Measurements from ENCODE around the gene C9orf72.

The C9orf72 gene

DNA sequence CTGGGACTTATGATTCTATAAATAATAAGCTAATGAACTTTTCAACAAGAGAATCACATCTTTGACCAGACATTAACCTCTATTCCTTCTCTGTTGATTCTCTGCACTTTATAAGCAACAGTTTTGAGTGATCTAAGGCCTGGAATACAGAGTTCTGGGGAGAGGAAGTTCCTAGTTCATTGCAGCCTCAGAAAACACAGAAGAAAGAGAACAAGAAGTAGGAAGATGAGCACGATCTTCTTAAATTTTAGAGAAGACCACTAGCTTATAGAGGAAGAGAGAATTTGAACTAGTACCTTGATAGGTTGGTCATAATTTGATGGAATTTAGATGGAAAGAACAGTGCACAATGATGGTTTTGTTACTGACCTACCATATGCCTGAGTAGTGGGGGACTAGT is 8.5 kb upstream of the C9orf72 start:
- no peak for DNase-seq (ENCODE audit: low spot score)

- peak; percentile 98 for DNase-seq (ENCODE audit: low spot score)
Observed at GRCh38 chr9:27573634-27574590, 631 bp upstream of the C9orf72 start.

- peak; percentile 62 for DNase-seq (ENCODE audit: low spot score)
Observed at GRCh38 chr9:27572566-27572917, 739 bp downstream of the C9orf72 start.

DNA sequence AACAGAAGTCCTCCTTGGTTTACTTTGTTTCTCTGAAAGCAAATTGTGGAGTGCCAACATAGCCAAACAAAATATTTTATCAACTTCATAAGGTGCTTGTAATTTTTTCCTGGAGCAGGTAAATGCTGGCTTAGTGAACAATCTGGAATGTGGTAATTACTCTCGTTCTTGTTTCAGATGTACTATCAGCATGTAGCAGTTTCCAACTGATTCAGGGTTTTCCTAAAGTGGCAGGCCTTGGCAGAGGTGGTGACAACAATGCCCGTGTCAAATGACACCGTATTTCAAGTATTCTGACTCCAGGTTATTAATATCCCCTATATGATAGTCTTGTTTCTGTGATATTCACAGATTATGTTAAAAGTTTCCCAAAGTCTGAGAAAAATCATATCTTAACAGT is 1.2 kb downstream of the C9orf72 start:
- DNase-seq (ENCODE audit: low spot score), result no peak

- DNase-seq (ENCODE audit: low spot score), result no peak
Observed at GRCh38 chr9:27571011-27571410, 2.3 kb downstream of the C9orf72 start.

GRCh38 chr9:27569406-27569805 is 3.9 kb downstream of the C9orf72 start:
- DNase-seq (ENCODE audit: low spot score), result no peak

DNA sequence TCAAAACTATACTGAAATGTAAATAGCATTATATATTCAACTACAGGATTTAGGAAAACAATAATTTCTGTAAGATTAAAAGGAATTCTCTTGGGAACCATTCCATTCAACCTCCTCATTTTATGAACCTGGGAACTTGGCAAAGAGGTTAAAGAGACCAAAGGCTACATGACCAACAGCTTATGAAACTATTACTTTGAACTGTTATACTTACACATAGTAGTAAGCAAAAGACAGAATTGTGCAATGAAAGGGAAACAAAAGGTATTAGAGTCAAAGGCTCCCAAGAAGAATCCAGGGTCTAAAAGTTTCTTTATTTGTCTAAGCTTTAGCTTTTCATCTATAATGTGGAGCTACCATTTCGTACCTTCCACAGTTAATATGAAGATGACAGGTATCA is 7.2 kb downstream of the C9orf72 start:
- DNase-seq (ENCODE audit: low spot score), result no peak

GRCh38 chr9:27565696-27566095 is 7.6 kb downstream of the C9orf72 start:
- no peak for DNase-seq (ENCODE audit: low spot score)

DNA sequence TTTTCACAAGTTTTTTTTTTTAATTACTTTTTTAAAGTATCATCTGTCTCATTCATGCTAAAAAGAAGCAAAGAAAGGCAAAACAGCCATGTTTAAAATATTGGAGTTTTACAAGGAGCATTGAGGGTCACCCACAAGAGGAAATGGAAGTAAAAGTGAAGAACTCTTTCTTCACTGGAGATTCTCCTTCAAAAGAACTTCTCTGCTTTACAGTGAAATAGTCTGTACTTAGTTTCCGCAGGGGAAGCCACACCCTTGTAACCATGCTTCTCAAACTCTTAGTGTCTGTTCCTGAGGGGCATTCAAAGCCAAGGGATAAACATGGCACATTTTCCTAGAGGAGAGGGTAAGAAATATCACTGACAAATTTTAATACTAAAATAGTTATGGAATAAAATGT is 8.6 kb downstream of the C9orf72 start:
- DNase-seq (ENCODE audit: low spot score), result no peak

DNA sequence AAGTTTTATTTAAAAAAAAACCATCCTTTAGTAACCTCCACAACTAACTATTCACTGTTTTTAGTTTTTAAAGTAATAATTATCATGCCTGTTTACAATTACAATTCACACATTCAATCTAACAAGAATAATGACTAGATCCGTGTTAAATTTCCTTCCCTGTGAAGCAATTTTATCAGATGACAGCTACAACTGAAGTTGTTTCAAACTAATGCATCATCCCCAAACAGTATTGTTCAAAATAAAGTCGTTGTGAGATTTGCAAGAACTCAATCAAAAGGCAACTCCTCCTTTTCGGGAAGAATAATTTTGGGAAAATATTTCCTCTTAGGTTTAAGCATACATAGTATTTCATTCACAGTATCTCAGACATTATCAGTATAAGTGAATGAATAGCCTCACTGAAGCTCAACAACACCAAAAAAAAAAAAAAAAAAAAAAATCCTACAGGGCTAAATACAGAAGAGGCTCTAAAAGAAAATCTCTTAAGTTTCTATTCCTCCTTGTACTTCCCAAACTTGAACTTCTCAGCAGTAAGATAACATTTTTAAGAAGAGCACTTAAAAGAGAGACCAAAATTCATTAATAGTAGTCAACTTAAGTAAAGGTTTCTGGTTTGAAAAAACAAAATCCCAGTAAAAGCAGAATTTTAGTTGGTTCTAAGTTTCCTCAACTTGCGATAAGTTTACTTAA is 9.4 kb downstream of the C9orf72 start:
- DNase-seq (ENCODE audit: low spot score), result no peak

DNA sequence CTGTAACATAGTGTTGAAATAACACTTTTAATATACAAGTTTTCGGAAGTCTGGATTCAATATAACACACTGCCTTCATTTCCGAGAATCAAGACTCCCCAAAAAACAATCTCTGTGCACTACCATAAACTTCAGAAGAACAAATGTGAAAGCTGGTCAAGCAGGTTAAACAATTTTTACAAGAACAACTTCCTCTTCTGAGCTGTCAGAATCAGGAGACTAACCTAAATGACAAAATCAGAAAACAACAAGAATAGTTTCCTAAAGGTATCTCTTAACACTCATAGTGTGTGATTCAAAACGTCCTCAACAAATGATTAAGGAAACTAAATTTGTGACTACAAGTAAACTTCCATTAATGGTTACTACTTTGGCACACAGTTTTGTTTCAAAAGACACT is 11.6 kb downstream of the C9orf72 start:
- DNase-seq (ENCODE audit: low spot score), result no peak

DNA sequence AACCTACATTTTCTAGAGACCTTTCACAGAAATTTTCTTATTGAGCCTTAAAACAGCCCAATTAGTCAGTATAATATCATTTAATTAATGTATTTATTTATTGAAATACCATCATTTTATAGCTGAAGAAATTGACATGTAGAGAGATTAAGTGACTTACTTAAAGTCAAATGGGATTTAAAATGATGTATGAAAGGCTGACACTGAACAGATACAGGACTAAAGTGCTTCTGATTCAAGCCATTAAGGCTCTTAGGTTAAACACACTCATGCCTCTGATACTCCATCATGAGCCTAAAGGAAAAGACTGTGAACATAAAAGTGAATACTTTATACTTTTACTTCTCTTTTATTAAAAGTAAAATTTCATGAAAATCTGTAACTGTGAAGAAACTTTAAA is 12.8 kb downstream of the C9orf72 start:
- DNase-seq (ENCODE audit: low spot score), result no peak

- DNase-seq (ENCODE audit: low spot score), result no peak
Observed at GRCh38 chr9:27558307-27558706, 15.0 kb downstream of the C9orf72 start.

DNA sequence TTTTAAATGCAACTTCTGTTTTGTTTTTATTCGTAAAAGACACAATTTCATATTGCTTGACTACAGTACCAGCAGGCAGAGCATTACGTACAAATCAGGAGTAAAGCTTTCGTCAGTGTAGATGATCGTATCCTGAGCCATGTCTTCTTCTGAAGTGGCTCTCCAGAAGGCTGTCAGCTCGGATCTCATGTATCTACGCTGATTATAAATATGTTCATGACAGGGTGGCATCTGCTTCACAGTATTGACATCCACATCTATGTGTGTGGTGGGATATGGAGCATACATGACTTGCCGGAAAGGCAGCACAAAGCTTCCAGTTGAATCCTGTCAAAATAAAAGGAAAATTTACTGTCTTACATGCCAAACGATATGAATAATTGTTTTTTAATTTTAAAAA is 16.8 kb downstream of the C9orf72 start:
- DNase-seq (ENCODE audit: low spot score), result no peak

GRCh38 chr9:27554712-27555111 is 18.6 kb downstream of the C9orf72 start:
- no peak for DNase-seq (ENCODE audit: low spot score)

DNA sequence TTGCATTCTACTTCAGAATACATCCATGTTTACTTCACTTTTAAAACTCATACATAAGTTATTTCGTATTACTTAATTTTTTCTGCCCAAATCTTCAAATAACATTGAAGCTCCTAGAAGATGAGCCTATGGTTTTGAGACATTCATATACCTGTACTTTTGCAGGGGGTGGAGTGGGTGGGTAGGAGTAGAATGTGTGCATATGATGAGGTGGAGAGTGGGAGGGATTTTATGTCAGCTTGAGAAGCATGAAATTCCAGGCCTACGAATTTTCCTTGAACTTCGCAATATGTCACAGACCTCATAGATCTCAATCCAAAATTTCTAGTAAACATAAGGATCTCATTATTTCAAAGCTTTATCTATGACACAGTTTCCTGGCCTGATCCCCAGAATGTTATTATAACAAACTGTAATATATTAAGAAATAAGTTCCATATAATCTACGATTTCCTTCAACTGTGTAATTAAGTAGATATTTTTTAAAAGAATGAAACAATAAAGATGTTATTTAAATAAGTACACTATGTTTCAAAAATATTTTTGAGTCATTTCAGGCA is 24.0 kb downstream of the C9orf72 start:
- DNase-seq (ENCODE audit: low spot score), result no peak

DNA sequence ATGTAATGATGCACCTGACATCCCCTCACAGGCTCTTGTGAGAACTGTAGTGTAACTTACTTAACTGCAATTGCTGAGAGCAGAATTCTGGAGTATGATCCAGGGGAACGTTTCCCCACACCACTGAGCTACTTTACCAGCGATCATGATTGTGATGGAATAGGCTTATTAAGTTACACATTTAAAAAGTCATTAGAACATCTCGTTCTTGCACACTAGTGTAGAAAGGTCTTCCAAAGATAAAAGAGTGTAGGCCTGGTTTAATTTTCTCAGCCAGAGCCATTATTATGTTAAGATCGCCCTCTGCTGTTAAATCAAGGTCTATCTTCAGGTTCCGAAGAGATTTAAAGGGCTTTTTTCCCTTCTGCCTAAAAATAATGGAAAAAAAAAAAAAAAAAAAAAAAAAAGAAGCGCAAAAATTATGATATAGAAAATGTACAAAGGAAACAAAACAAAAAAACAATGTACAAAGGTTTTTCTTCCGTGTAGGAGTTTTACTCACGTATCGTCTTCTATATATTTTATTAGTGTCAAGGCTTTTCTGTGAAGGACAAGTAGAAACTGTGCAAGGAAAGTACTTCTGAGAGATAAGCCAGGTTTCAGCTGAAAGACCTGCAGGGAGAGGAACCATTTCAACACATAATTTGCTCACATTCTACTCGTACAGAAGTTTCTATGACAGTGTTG is 25.1 kb downstream of the C9orf72 start:
- DNase-seq (ENCODE audit: low spot score), result no peak

DNA sequence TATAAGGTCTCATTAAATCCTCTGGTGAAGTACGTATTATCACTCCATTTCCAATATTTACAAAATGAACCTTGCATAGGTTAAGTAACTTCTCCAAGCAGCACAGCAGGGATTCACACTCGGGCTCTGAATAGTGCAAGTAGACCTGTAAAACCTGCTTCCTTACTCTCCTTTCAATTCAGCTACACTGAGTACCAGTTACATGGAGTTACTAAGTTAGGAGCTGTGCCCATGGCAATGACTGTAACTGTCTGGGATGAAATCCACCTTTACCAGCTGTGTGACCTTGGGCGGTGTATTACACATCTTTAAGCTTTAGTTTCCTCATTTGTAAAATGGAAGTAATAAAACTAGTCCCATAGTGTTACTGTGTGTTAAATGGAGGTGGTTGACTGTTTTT is 27.8 kb downstream of the C9orf72 start:
- no peak for DNase-seq (ENCODE audit: low spot score)

DNA sequence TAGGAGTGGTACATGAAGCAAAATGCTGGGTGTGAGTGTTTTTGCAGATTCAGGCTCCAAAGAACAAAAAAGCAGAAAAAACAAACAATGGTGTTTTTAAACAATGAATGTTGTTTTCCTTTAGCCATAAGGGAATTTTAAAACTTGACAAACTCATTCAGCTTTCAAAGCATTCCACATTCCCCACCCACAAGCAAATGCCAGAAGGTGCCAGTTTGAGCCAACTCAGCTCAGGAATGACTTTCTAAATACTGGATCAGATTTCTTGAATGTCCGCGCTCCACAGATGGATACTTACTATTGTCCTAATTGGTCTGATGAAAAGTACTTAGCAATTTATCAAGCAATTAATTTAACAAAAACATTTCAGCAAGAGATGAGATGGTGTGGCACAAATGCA is 30.8 kb downstream of the C9orf72 start:
- no peak for DNase-seq (ENCODE audit: low spot score)

DNA sequence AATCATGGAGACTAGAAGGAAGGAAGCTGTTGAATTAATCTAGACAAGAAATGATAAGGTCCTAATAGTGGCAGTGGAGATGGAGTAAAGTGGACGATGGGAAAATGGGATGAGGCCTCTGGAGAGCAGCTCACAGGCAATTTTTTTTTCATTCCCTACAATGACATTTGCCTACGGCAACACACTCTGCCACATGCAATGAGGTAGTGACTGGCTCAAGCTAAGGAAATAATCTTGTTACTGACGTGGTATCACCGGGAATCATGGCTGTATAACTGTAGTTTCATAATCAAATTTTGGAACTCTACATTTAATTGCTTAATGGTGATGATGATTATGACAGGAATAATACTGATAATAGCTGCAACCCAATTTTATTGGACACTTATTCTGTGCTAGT is 31.5 kb downstream of the C9orf72 start:
- DNase-seq (ENCODE audit: low spot score), result no peak

- no peak for DNase-seq (ENCODE audit: low spot score)
Observed at GRCh38 chr9:27540502-27540901, 32.8 kb downstream of the C9orf72 start.
